OCI-LY7 (cell line): ENCODE measurements around the gene PSEN1. TPM values are rescaled to one million over a fixed set of nuclear protein-coding genes. Genes with fewer than 3 reads are reported as not detected.

Experiments used
- BruUV-seq: library from RNA; stranded (reverse); fragments of 400-500 nt; replicated peaks from 2 replicates; lab custom pipeline; 2021; lab: Mats Ljungman, UMichigan
- CTCF ChIA-PET: fragments of 300-600 bp; sonication (Branson Sonifier 250); formaldehyde crosslinking; loops from one replicate; lab custom pipeline; 2022; ENCODE audit warnings: antibody characterized with exemption; ENCODE audit not compliant: unreplicated experiment; lab: Charles Lee
- POLR2A ChIA-PET: fragments of 300-600 bp; sonication (Branson Sonifier 250); formaldehyde crosslinking; loops from one replicate; lab custom pipeline; 2022; ENCODE audit warnings: antibody characterized with exemption; lab: Charles Lee
- DNase-seq: peaks from one replicate; pipeline ENCODE4 v3.0.0-alpha.2; 2015; ENCODE audit warnings: low spot score
- H2AFZ ChIP-seq: fragments of 200-600 bp; sonication (generic), shearing (Covaris generic); 2 replicates; pipeline ENCODE4 v1.6.1; 2014; ENCODE audit warnings: mild to moderate bottlenecking, antibody characterized with exemption, low read length, moderate library complexity
- H3K27ac ChIP-seq: fragments of 200-600 bp; sonication (generic); 2 replicates; pipeline ENCODE4 v1.5.1; 2014; ENCODE audit warnings: mixed run types, low read depth, mild to moderate bottlenecking, moderate library complexity, low read length, inconsistent platforms; ENCODE audit not compliant: poor library complexity, severe bottlenecking
- H3K36me3 ChIP-seq: fragments of 200-600 bp; sonication (generic); 2 replicates; pipeline ENCODE4 v1.6.1; 2014; ENCODE audit warnings: mild to moderate bottlenecking, antibody characterized with exemption, low read length, moderate library complexity, mixed read lengths; ENCODE audit not compliant: insufficient read depth
- H3K4me1 ChIP-seq: fragments of 200-600 bp; sonication (generic); 2 replicates; pipeline ENCODE4 v1.5.1; 2014; ENCODE audit warnings: mild to moderate bottlenecking, low read length; ENCODE audit not compliant: insufficient read depth, poor library complexity, severe bottlenecking
- H3K4me2 ChIP-seq: fragments of 200-600 bp; sonication (generic); 2 replicates; pipeline ENCODE4 v1.6.1; 2014; ENCODE audit warnings: mild to moderate bottlenecking, low read length
- H3K4me3 ChIP-seq: fragments of 200-600 bp; sonication (generic); 2 replicates; pipeline ENCODE4 v1.5.1; 2014; ENCODE audit warnings: mild to moderate bottlenecking, low read depth, low read length; ENCODE audit not compliant: poor library complexity, severe bottlenecking
- H3K79me2 ChIP-seq: fragments of 200-600 bp; sonication (generic); 2 replicates; pipeline ENCODE4 v1.6.1; 2016; ENCODE audit warnings: low read depth, mild to moderate bottlenecking, low read length, moderate library complexity, mixed read lengths; ENCODE audit not compliant: insufficient read depth
- H3K9me2 ChIP-seq: fragments of 200-600 bp; sonication (generic); 2 replicates; pipeline ENCODE4 v1.6.1; 2016; ENCODE audit warnings: mild to moderate bottlenecking, low read length, mixed read lengths; ENCODE audit not compliant: insufficient read depth
- H3K9me3 ChIP-seq: fragments of 200-600 bp; sonication (generic); 2 replicates; pipeline ENCODE4 v1.6.1; 2014; ENCODE audit warnings: mild to moderate bottlenecking, mixed run types, low read length, mixed read lengths
- H4K20me1 ChIP-seq: fragments of 200-600 bp; sonication (generic); 2 replicates; pipeline ENCODE4 v1.6.1; 2014; ENCODE audit warnings: mild to moderate bottlenecking, antibody characterized with exemption, low read length, moderate library complexity, mixed read lengths; ENCODE audit not compliant: insufficient read depth
- CTCF ChIP-seq: fragments of 200-600 bp; sonication (generic); conservative IDR thresholded peaks from 2 replicates; pipeline ENCODE4 v1.5.1; 2014; ENCODE audit warnings: mild to moderate bottlenecking, antibody characterized with exemption, low read length, moderate library complexity, mixed read lengths
- EZH2phosphoT487 ChIP-seq: fragments of 200-600 bp; sonication (generic); IDR thresholded peaks from 2 replicates; pipeline ENCODE4 v1.6.1; 2018; ENCODE audit warnings: low read depth, borderline replicate concordance, mild to moderate bottlenecking, mixed run types, antibody characterized with exemption, low read length, moderate library complexity, mixed read lengths
- intact Hi-C: fragments of 100-400 bp; cut with micrococcal nuclease; formaldehyde crosslinking; loops from one replicate; pipeline ENCODE4 v1.10.0; 2022; ENCODE audit not compliant: unreplicated experiment
- total RNA-seq, 2 experiments: library from RNA; depleted of rRNA in 1 of 2; stranded (reverse); fragments of >200 nt in 1 of 2; shearing (Covaris generic) in 1 of 2; gene quantifications; 2 replicates each; pipeline ENCODE4 v1.2.3, GENCODE V29; 2014 to 2022

The PSEN1 gene
- total RNA-seq, 2 experiments from 2014 or later = 24.4 to 28.0 TPM

- intact Hi-C loops = no loop called here
- ChIA-PET CTCF (no interaction called here), POLR2A (no interaction called here)
Measured at GRCh38 chr14:73236157-73236556, 99.8 kb downstream of the PSEN1 start.

GRCh38 chr14:73236752-73237218 is 100.5 kb downstream of the PSEN1 start:
- no peaks in the 10 kb centered on the region for H3K9me3 ChIP-seq
- H3K4me3 ChIP-seq = no peak overlapping the region
- intact Hi-C loops = no loop called here
- no peak overlapping the region for H3K4me2 ChIP-seq
- no peaks in the 10 kb centered on the region for H3K79me2 ChIP-seq
- CTCF ChIA-PET = no interaction called here
- POLR2A ChIA-PET = no interaction called here
- no peaks in the 10 kb centered on the region for H4K20me1 ChIP-seq
- no peak overlapping the region for H2AFZ ChIP-seq
- BruUV-seq = no TSS peak
- no peak overlapping the region for H3K27ac ChIP-seq
- no peaks in the 10 kb centered on the region for H3K9me2 ChIP-seq
- peaks cover 27% of the 10 kb centered on the region for H3K4me1 ChIP-seq
- no peak for DNase-seq
- TF ChIP-seq EZH2phosphoT487 = no peak
- no peak for TF ChIP-seq CTCF
- H3K36me3 ChIP-seq = no peaks in the 10 kb centered on the region

More at GRCh38 chr14:73236157-73236556, 99.8 kb downstream of the PSEN1 start:
- Histone ChIP-seq H3K4me3 (no peak overlapping the region), H3K36me3 (no peaks in the 10 kb centered on the region), H3K9me3 (no peaks in the 10 kb centered on the region), H3K9me2 (no peaks in the 10 kb centered on the region), H4K20me1 (no peaks in the 10 kb centered on the region), H3K79me2 (no peaks in the 10 kb centered on the region), H3K4me1 (peaks cover 21% of the 10 kb centered on the region), H2AFZ (no peak overlapping the region), H3K4me2 (peak overlapping the region; percentile 40), H3K27ac (no peak overlapping the region)
- no peak for DNase-seq
- no TSS peak for BruUV-seq
- no peak for TF ChIP-seq EZH2phosphoT487
- TF ChIP-seq CTCF = no peak

GRCh38 chr14:73237219-73237785 is 101.0 kb downstream of the PSEN1 start, which contains the start of gene PAPLN:
Gene PAPLN (plus strand): TSS chr14:73237506. CDS start chr14:73239779, 2,273 bp downstream.
- ChIA-PET POLR2A (interaction anchor here (0.5 kb wide), 1 partner anchor 212 kb away, joined by 4 read pairs; no protein-coding TSS in a partner anchor), CTCF (no interaction called here)
- intact Hi-C loops = no loop called here
- Histone ChIP-seq H3K9me3 (no peaks in the 10 kb centered on the region), H4K20me1 (no peaks in the 10 kb centered on the region), H3K4me3 (no peak within 1 kb of the TSS), H3K27ac (no peak within 1 kb of the TSS), H2AFZ (no peak within 1 kb of the TSS), H3K36me3 (no peaks in the 10 kb centered on the region), H3K79me2 (no peaks in the 10 kb centered on the region), H3K9me2 (no peaks in the 10 kb centered on the region), H3K4me1 (peaks cover 32% of the 10 kb centered on the region), H3K4me2 (peak within 1 kb of the TSS; percentile 40; the same call in 1 of the 2 replicates)
- DNase-seq = no peak
- TF ChIP-seq EZH2phosphoT487 = no peak
- TF ChIP-seq CTCF = no peak
- BruUV-seq = no TSS peak
